ENCODE data around the gene CCNY.
A peak's percentile ranks its signal among the peaks of the same experiment; 100 is the strongest.

CCNY gene

DNA sequence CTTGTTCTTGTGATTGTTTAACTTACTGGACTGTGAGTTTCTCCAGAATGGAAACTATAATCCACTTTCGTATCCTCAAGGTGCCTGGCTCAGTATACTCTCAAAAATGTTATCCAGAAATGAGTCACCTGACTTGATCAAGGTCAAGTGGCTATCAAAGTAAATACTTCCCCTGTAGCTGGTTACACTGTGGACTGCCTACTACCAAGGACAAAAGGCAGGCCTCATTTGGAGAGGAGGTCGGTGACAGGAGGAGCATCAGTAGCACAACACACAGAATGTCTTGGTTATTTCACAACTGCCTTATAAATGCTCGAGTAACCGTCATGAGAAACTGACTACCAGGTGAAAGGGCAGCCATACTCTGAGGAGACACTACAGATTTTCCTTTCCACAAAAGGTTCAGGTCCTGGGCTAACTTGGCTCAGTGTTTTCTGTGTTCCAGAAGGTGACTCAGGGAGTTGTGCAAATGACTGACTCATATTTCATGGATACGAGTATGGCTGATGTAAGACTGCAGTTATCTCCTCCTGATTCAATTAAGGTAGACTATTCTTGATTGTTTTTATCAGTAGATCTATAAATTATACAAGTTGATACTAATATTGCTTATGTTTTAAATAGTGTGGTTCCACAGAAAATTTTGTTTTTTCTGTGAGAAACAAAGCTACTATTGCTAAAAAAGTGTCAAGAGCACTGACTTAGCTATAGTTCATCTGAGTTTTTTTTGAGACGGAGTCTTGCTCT, 4.2 kb upstream of the CCNY start:
- Histone ChIP-seq H3K27ac (ENCODE audit: insufficient read depth, low read depth, low read length, poor library complexity, severe bottlenecking) (no peak overlapping the region), H3K4me3 (ENCODE audit: insufficient read depth, low read depth, low read length) (no peak overlapping the region), H3K27me3 (ENCODE audit: control insufficient read depth, insufficient read depth, low read length, poor library complexity, severe bottlenecking) (no peaks in the 10 kb centered on the region), H3K9me3 (ENCODE audit: control insufficient read depth, low read length) (no peaks in the 10 kb centered on the region), H3K36me3 (ENCODE audit: control insufficient read depth, insufficient read depth, low read length) (no peaks in the 10 kb centered on the region), H3K4me1 (ENCODE audit: control insufficient read depth, insufficient read depth, low read length) (no peaks in the 10 kb centered on the region)
- 90 to 93% methylated on average over 6 of the region's 6 CpGs for WGBS, 2 experiments

DNA sequence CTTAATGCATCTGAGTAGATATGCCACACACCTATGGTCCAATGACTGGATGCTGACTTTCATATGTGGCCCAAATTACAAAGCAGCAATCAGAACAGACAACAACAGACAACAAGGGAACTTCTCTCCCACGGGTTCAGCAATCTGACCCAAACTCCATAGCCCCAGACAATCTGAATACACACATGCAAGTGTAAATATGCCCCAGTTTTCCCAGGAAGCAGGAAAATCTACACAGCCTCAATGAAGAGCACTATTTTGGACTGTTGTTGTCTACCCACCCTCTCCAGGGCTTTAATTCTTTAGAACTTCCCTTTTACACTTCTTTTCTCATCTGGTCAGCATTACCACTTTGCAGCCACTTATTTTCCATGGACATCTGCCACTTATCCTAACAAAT, 2.0 kb upstream of the CCNY start:
- Histone ChIP-seq H3K4me1 (ENCODE audit: control insufficient read depth, insufficient read depth, low read length) (peaks cover 7% of the 10 kb centered on the region), H3K27ac (ENCODE audit: insufficient read depth, low read depth, low read length, poor library complexity, severe bottlenecking) (no peak overlapping the region), H3K36me3 (ENCODE audit: control insufficient read depth, insufficient read depth, low read length) (no peaks in the 10 kb centered on the region), H3K4me3 (ENCODE audit: insufficient read depth, low read depth, low read length) (no peak overlapping the region), H3K9me3 (ENCODE audit: control insufficient read depth, low read length) (no peaks in the 10 kb centered on the region), H3K27me3 (ENCODE audit: control insufficient read depth, insufficient read depth, low read length, poor library complexity, severe bottlenecking) (no peaks in the 10 kb centered on the region)
- WGBS, 2 experiments: 93 to 96% methylated on average over 1 of the region's 1 CpG

DNA sequence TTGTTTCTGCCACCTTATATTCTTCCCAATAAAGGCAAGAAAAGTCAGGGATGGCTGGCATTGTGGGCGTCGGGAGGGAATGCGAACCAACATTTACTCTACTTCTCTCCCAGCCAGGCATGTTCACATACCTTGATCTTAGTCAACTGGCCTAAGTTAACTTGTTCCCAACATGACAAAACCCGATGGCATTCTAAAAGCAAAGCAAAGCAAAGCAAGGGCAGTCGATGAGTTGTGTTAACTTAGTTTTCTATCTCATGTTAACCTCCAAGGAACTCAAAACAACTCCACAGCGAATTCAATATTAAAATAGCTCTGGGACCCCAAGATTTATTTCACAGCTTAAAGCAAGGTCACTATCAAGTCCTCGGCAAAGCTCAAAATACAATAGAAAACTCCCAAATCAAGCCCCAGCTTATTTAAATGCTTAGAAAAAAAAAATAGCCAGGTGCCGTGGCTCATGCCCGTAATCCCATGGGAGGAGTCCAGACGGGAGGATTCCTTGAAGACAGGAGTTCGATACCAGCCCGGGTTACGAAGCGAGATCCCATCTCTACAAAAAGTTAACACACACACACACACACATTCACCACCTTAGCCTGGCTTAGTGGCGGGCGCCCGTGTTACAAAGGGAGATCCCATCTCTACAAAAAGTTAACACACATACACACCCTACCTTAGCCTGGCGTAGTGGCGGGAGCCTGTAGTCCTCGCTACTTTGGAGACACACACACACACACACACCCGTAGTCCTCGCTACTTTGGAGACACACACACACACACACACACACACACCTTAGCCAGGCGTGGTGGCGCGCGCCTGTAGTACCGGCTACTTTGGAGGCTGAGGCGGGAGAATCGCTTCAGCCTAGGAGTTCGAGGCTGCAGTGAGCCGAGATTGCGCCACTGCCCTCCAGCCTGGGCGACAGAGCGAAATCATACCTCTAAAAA, 901 bp upstream of the CCNY start:
- no peaks in the 10 kb centered on the region for H3K9me3 ChIP-seq (ENCODE audit: control insufficient read depth, low read length)
- no peak overlapping the region for H3K27ac ChIP-seq (ENCODE audit: insufficient read depth, low read depth, low read length, poor library complexity, severe bottlenecking)
- H3K4me1 ChIP-seq (ENCODE audit: control insufficient read depth, insufficient read depth, low read length): peaks cover 7% of the 10 kb centered on the region
- peak overlapping the region; percentile 85 for H3K4me3 ChIP-seq (ENCODE audit: insufficient read depth, low read depth, low read length)
- no peaks in the 10 kb centered on the region for H3K27me3 ChIP-seq (ENCODE audit: control insufficient read depth, insufficient read depth, low read length, poor library complexity, severe bottlenecking)
- no peaks in the 10 kb centered on the region for H3K36me3 ChIP-seq (ENCODE audit: control insufficient read depth, insufficient read depth, low read length)
- WGBS, 2 experiments: 44 to 48% methylated on average over 34 of the region's 34 CpGs

DNA sequence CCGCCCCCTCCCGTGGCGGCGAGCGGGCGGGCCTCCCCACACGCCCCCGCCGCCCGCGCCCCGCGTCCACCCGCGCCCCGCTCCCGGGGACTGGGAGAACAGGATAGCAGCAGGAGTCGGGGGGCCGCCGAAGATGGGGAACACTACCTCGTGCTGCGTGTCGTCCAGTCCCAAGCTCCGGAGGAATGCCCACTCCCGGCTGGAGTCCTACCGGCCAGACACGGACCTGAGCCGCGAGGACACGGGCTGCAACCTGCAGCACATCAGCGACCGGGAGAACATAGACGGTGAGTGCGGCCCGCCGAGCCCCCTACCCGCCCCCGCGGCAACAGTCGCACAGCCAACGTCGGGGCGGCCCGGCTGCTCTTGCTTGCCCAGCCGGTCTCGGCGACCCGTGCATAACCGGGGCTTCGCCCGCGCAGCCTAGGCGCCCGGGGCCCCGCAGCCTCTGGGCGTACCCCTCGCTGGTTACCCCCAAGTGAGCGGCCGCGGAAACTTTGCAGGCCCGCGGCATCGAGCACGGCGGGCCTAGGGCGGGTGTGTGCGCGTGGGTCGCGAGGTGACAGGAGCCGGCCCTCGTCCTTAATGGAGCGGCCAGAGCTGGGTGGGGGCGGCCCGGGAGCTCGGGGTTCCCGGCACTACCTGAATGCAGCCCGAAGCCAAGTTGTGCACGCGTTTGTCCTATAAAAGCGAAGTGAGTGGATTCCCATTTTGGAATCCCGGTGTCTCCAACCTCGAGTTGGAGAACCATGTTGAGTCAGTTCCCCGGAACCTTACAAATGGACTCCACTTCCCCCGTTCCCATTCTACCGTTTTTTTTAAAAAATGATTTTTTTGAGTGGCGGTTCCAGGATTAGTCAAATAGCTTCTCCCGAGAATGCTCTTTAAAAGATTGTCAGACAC, 863 bp downstream of the CCNY start:
- WGBS, 2 experiments: 1% methylated on average over 88 of the region's 88 CpGs
- Histone ChIP-seq H3K27me3 (ENCODE audit: control insufficient read depth, insufficient read depth, low read length, poor library complexity, severe bottlenecking) (no peaks in the 10 kb centered on the region), H3K4me3 (ENCODE audit: insufficient read depth, low read depth, low read length) (peak overlapping the region; percentile 85), H3K9me3 (ENCODE audit: control insufficient read depth, low read length) (no peaks in the 10 kb centered on the region), H3K36me3 (ENCODE audit: control insufficient read depth, insufficient read depth, low read length) (no peaks in the 10 kb centered on the region), H3K4me1 (ENCODE audit: control insufficient read depth, insufficient read depth, low read length) (peaks cover 7% of the 10 kb centered on the region), H3K27ac (ENCODE audit: insufficient read depth, low read depth, low read length, poor library complexity, severe bottlenecking) (no peak overlapping the region)

DNA sequence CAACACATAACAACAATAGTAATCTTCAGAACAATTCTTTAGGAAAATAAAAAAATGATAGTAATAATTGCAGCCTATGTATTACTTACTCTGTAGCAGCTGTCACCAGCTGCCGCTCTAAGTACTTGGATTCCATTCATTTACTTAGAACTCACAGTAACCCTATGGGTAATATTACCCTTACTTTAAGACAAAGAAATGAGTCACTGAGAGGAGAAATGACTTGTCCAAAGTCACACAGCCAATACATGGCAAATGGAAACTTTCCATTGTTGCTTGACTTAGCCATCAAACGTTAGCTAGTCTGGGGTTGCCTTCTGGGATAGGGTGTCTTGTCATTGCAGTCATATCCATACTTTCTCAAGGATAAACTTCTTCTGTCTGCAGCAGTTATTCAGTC, 3.6 kb downstream of the CCNY start:
- no peaks in the 10 kb centered on the region for H3K36me3 ChIP-seq (ENCODE audit: control insufficient read depth, insufficient read depth, low read length)
- no peak overlapping the region for H3K27ac ChIP-seq (ENCODE audit: insufficient read depth, low read depth, low read length, poor library complexity, severe bottlenecking)
- no peak overlapping the region for H3K4me3 ChIP-seq (ENCODE audit: insufficient read depth, low read depth, low read length)
- peaks cover 7% of the 10 kb centered on the region for H3K4me1 ChIP-seq (ENCODE audit: control insufficient read depth, insufficient read depth, low read length)
- WGBS, 2 experiments: 90 to 92% methylated on average over 2 of the region's 2 CpGs
- no peaks in the 10 kb centered on the region for H3K27me3 ChIP-seq (ENCODE audit: control insufficient read depth, insufficient read depth, low read length, poor library complexity, severe bottlenecking)
- no peaks in the 10 kb centered on the region for H3K9me3 ChIP-seq (ENCODE audit: control insufficient read depth, low read length)

DNA sequence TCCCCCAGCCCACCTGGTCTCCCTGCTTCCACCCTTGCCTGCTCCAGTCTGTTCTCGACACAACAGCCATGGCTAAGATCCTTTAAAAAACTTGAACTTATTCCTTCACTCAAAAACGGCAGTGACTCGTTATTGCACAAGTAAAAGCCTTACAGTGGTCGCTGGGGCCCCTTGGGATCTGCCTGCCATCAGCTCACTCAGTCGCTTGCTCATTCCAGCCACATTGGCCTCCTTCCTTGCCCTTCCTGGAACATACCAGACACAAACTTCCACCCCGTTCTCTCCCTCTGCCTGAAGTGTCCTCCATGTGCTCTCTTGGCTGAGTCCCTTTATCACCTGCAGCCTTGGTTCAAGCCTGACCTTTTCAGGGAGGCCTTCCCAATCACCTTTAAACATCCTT, 4.7 kb downstream of the CCNY start:
- whole genome bisulfite sequencing, 2 experiments: 86 to 89% methylated on average over 6 of the region's 6 CpGs
- H3K27ac ChIP-seq (ENCODE audit: insufficient read depth, low read depth, low read length, poor library complexity, severe bottlenecking): no peak overlapping the region
- H3K4me3 ChIP-seq (ENCODE audit: insufficient read depth, low read depth, low read length): no peak overlapping the region
- H3K4me1 ChIP-seq (ENCODE audit: control insufficient read depth, insufficient read depth, low read length): peaks cover 10% of the 10 kb centered on the region
- no peaks in the 10 kb centered on the region for H3K9me3 ChIP-seq (ENCODE audit: control insufficient read depth, low read length)
- no peaks in the 10 kb centered on the region for H3K27me3 ChIP-seq (ENCODE audit: control insufficient read depth, insufficient read depth, low read length, poor library complexity, severe bottlenecking)
- H3K36me3 ChIP-seq (ENCODE audit: control insufficient read depth, insufficient read depth, low read length): no peaks in the 10 kb centered on the region

DNA sequence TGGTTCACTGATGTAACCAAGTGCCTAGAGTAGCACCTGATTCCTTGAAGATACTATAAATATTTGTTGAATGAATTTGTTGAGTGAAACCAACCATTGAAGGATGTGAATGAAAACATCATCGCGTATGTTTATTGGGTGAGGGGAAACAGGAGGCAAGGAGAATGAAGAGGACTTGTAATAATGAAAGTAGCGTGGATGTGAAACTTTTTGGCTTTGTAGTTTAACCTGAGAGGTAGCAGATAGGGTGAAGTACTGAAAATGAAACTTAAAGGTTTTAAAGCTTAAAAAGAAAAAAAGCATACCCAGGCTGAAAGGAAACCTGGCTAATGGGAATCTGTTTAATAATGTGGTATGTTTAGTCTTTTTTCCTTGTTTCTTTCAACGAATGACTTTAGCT, 5.2 kb downstream of the CCNY start:
- no peaks in the 10 kb centered on the region for H3K9me3 ChIP-seq (ENCODE audit: control insufficient read depth, low read length)
- no peaks in the 10 kb centered on the region for H3K36me3 ChIP-seq (ENCODE audit: control insufficient read depth, insufficient read depth, low read length)
- WGBS, 2 experiments: 93 to 95% methylated on average over 3 of the region's 4 CpGs
- H3K4me1 ChIP-seq (ENCODE audit: control insufficient read depth, insufficient read depth, low read length): peaks cover 13% of the 10 kb centered on the region
- no peak overlapping the region for H3K27ac ChIP-seq (ENCODE audit: insufficient read depth, low read depth, low read length, poor library complexity, severe bottlenecking)
- no peak overlapping the region for H3K4me3 ChIP-seq (ENCODE audit: insufficient read depth, low read depth, low read length)
- no peaks in the 10 kb centered on the region for H3K27me3 ChIP-seq (ENCODE audit: control insufficient read depth, insufficient read depth, low read length, poor library complexity, severe bottlenecking)

DNA sequence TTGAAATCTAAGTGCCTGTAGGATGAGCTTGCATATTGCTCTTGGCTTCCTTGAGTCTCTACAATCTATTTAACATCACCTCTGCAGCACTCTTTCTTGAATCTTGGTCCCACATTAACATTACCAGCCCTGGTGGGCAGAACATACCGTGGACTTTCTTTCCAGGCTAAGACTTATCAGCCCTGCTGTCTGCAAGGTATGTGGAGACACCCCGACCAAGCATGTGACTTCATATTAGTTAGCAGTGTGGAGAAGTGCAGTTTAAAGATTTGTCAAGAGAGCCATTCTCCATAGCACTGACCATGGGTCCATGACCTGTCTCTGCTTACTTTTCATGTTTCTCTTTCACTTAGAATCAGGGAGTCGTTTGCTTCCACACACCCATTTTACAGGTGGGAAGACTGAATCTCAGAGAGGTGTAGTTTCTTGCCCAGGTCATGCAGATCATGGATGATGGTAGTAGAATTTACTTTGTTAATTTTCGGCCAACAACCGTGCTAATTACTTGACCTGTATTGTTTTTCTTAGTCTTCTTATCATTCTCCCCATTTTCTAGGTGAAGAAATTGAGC, 6.0 kb downstream of the CCNY start:
- WGBS, 2 experiments: 89 to 90% methylated on average over 5 of the region's 5 CpGs
- Histone ChIP-seq H3K27ac (ENCODE audit: insufficient read depth, low read depth, low read length, poor library complexity, severe bottlenecking) (no peak overlapping the region), H3K27me3 (ENCODE audit: control insufficient read depth, insufficient read depth, low read length, poor library complexity, severe bottlenecking) (no peaks in the 10 kb centered on the region), H3K9me3 (ENCODE audit: control insufficient read depth, low read length) (no peaks in the 10 kb centered on the region), H3K4me1 (ENCODE audit: control insufficient read depth, insufficient read depth, low read length) (peaks cover 13% of the 10 kb centered on the region), H3K36me3 (ENCODE audit: control insufficient read depth, insufficient read depth, low read length) (no peaks in the 10 kb centered on the region), H3K4me3 (ENCODE audit: insufficient read depth, low read depth, low read length) (no peak overlapping the region)

DNA sequence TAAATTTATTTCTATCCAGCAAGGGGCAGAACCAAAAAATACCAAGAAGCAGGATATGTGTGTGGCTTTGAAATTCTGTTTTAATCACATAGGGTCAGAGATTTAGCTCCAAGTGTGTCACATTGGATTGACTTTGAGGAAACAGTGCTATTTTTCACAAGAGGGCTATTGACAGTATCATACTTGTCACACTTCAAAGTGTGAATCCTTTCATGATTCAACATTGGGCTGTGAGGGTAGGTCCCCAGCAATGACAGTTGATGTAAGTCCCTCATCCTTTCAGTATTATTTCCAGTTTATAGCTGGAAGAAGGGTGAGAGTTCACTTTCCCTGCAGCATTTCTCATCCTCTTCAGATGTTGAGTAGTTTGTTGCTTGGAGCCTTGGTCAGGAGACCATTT, 7.4 kb downstream of the CCNY start:
- no peaks in the 10 kb centered on the region for H3K9me3 ChIP-seq (ENCODE audit: control insufficient read depth, low read length)
- H3K4me1 ChIP-seq (ENCODE audit: control insufficient read depth, insufficient read depth, low read length): peaks cover 11% of the 10 kb centered on the region

More for the DNA sequence above, 7.4 kb downstream of the CCNY start:
- peak overlapping the region; percentile 39 for H3K27ac ChIP-seq (ENCODE audit: insufficient read depth, low read depth, low read length, poor library complexity, severe bottlenecking)
- H3K4me3 ChIP-seq (ENCODE audit: insufficient read depth, low read depth, low read length): no peak overlapping the region
- H3K36me3 ChIP-seq (ENCODE audit: control insufficient read depth, insufficient read depth, low read length): no peaks in the 10 kb centered on the region
- H3K27me3 ChIP-seq (ENCODE audit: control insufficient read depth, insufficient read depth, low read length, poor library complexity, severe bottlenecking): no peaks in the 10 kb centered on the region
